Measurements from ENCODE around the gene CUX1. TPM values are rescaled to one million over a fixed set of nuclear protein-coding genes. Genes with fewer than 3 reads are reported as not detected.

Gene CUX1
- total RNA-seq, 1 donor from 2014 or later = 118 TPM

- Mint-ChIP-seq H3K4me3 (ENCODE audit: unreplicated experiment) (no peak overlapping the region), H3K4me1 (ENCODE audit: low read depth) (peaks cover 3% of the 10 kb centered on the region), H3K27me3 (ENCODE audit: low read depth) (no peaks in the 10 kb centered on the region), H3K9me3 (ENCODE audit: low read depth) (no peaks in the 10 kb centered on the region), H3K36me3 (ENCODE audit: low read depth) (peaks cover 2% of the 10 kb centered on the region), H3K27ac (ENCODE audit: unreplicated experiment) (no peak overlapping the region)
- no peak for DNase-seq (ENCODE audit: low spot score)
- no peak for TF ChIP-seq CTCF (IDR thresholded peaks at IDR 0.05)
These were observed 445.1 kb downstream of the CUX1 start for GRCh38 chr7:102262546-102262945.

- peaks cover 3% of the 10 kb centered on the region for H3K4me1 Mint-ChIP-seq (ENCODE audit: low read depth)
- H3K27me3 Mint-ChIP-seq (ENCODE audit: low read depth) = no peaks in the 10 kb centered on the region
- no peak overlapping the region for H3K27ac Mint-ChIP-seq (ENCODE audit: unreplicated experiment)
- peaks cover 2% of the 10 kb centered on the region for H3K36me3 Mint-ChIP-seq (ENCODE audit: low read depth)
- no peak overlapping the region for H3K4me3 Mint-ChIP-seq (ENCODE audit: unreplicated experiment)
- H3K9me3 Mint-ChIP-seq (ENCODE audit: low read depth) = no peaks in the 10 kb centered on the region
- no peak for DNase-seq (ENCODE audit: low spot score)
- no peak for TF ChIP-seq CTCF (IDR thresholded peaks at IDR 0.05)
These were observed 447.0 kb downstream of the CUX1 start for GRCh38 chr7:102264367-102264891.

GRCh38 chr7:102266541-102266940 lies 449.1 kb downstream of the CUX1 start:
- TF ChIP-seq CTCF (IDR thresholded peaks at IDR 0.05) = no peak
- Mint-ChIP-seq H3K9me3 (ENCODE audit: low read depth) (no peaks in the 10 kb centered on the region), H3K36me3 (ENCODE audit: low read depth) (peaks cover 2% of the 10 kb centered on the region), H3K27ac (ENCODE audit: unreplicated experiment) (no peak overlapping the region), H3K4me3 (ENCODE audit: unreplicated experiment) (no peak overlapping the region), H3K27me3 (ENCODE audit: low read depth) (no peaks in the 10 kb centered on the region), H3K4me1 (ENCODE audit: low read depth) (peaks cover 4% of the 10 kb centered on the region)
- no peak for DNase-seq (ENCODE audit: low spot score)

GRCh38 chr7:102268635-102269034 lies 451.2 kb downstream of the CUX1 start:
- Mint-ChIP-seq H3K27me3 (ENCODE audit: low read depth) (no peaks in the 10 kb centered on the region), H3K4me3 (ENCODE audit: unreplicated experiment) (no peak overlapping the region), H3K4me1 (ENCODE audit: low read depth) (peaks cover 8% of the 10 kb centered on the region), H3K36me3 (ENCODE audit: low read depth) (no peaks in the 10 kb centered on the region), H3K27ac (ENCODE audit: unreplicated experiment) (no peak overlapping the region), H3K9me3 (ENCODE audit: low read depth) (no peaks in the 10 kb centered on the region)
- no peak for TF ChIP-seq CTCF (IDR thresholded peaks at IDR 0.05)
- no peak for DNase-seq (ENCODE audit: low spot score)

GRCh38 chr7:102270178-102270887 lies 452.9 kb downstream of the CUX1 start:
- Mint-ChIP-seq H3K9me3 (ENCODE audit: low read depth) (no peaks in the 10 kb centered on the region), H3K27ac (ENCODE audit: unreplicated experiment) (no peak overlapping the region), H3K27me3 (ENCODE audit: low read depth) (no peaks in the 10 kb centered on the region), H3K36me3 (ENCODE audit: low read depth) (no peaks in the 10 kb centered on the region), H3K4me1 (ENCODE audit: low read depth) (peaks cover 8% of the 10 kb centered on the region), H3K4me3 (ENCODE audit: unreplicated experiment) (no peak overlapping the region)
- TF ChIP-seq CTCF (IDR thresholded peaks at IDR 0.05) = no peak
- DNase-seq (ENCODE audit: low spot score) = no peak
